GM12878 (cell line): ENCODE data around the gene ERICH4. TPM values are rescaled to one million over a fixed set of nuclear protein-coding genes. Genes with fewer than 3 reads are reported as not detected.

Source experiments
- ATAC-seq: fragments of 200-7000 bp; cut with Tn5 transposase; 3 replicates; pipeline ENCODE4 v1.9.1; 2020; ENCODE audit warnings: mild to moderate bottlenecking, moderate library complexity
- BruUV-seq: library from RNA; stranded (reverse); fragments of 400-500 nt; replicated peaks from 2 replicates; lab custom pipeline; 2021; lab: Mats Ljungman, UMichigan
- CTCF ChIA-PET: fragments of 300-600 bp; sonication (Branson Sonifier 250); formaldehyde crosslinking; extraction: SDS; loops from one replicate; lab custom pipeline; 2021; ENCODE audit warnings: inconsistent platforms; lab: Yijun Ruan, JAX
- POLR2A ChIA-PET: fragments of 350-600 bp; formaldehyde crosslinking; extraction: SDS; loops from one replicate; lab custom pipeline; 2021; ENCODE audit warnings: inconsistent platforms; lab: Charles Lee
- RAD21 ChIA-PET: fragments of 300-600 bp; sonication (Branson Sonifier 250); formaldehyde crosslinking; loops from one replicate; lab custom pipeline; 2023; ENCODE audit warnings: antibody characterized with exemption; ENCODE audit not compliant: unreplicated experiment; lab: Charles Lee
- SMC1A ChIA-PET: fragments of 300-600 bp; sonication (Branson Sonifier 250); formaldehyde crosslinking; loops from one replicate; lab custom pipeline; 2023; ENCODE audit not compliant: unreplicated experiment, uncharacterized antibody; lab: Charles Lee
- DNase-seq: peaks from one replicate; pipeline ENCODE4 v3.0.0-alpha.2; 2011; ENCODE audit warnings: low read depth, low spot score
- FAIRE-seq: peaks from 3 replicates; lab custom pipeline; 2011; peaks lifted over from hg19 to GRCh38; lab: Jason Lieb, UNC
- H2AFZ ChIP-seq: 2 replicates; pipeline ENCODE4 v1.6.0; 2011; ENCODE audit warnings: low read depth, low read length, control low read depth; ENCODE audit not compliant: control insufficient read depth
- H3K27ac ChIP-seq: 2 replicates; pipeline ENCODE4 v1.5.1; 2011; ENCODE audit warnings: control low read depth; ENCODE audit not compliant: control insufficient read depth, insufficient read depth
- H3K27me3 ChIP-seq, 2 experiments: replicated peaks in 1 of 2; 2 replicates each; pipeline versions ENCODE4 v1.6.0 to v1.6.1; 2011; ENCODE audit warnings: low read length in 1 of 2; ENCODE audit not compliant: control insufficient read depth in 2 of 2, insufficient read depth in 2 of 2
- H3K36me3 ChIP-seq, 2 experiments: 2 replicates each; pipeline ENCODE4 v1.5.1; 2011; ENCODE audit warnings: low read length in 1 of 2; ENCODE audit not compliant: control insufficient read depth in 2 of 2, insufficient read depth in 2 of 2
- H3K4me1 ChIP-seq: 2 replicates; pipeline ENCODE4 v1.6.1; 2011; ENCODE audit warnings: mild to moderate bottlenecking, low read length, moderate library complexity, mixed read lengths; ENCODE audit not compliant: control insufficient read depth, insufficient read depth
- H3K4me2 ChIP-seq: 2 replicates; pipeline ENCODE4 v1.6.0; 2011; ENCODE audit warnings: control low read depth; ENCODE audit not compliant: control insufficient read depth, insufficient read depth
- H3K4me3 ChIP-seq: fragments of 200-600 bp; sonication (generic); 2 replicates; pipeline ENCODE4 v1.5.1; 2016
- H3K79me2 ChIP-seq: 2 replicates; pipeline ENCODE4 v1.6.0; 2011; ENCODE audit warnings: low read length; ENCODE audit not compliant: control insufficient read depth, insufficient read depth
- H3K9ac ChIP-seq: 2 replicates; pipeline ENCODE4 v1.8.0; 2011; ENCODE audit warnings: low read length, control low read depth, mixed read lengths; ENCODE audit not compliant: control insufficient read depth, insufficient read depth
- H3K9me3 ChIP-seq: replicated peaks from 3 replicates; pipeline ENCODE4 v1.5.1; 2011; ENCODE audit warnings: mild to moderate bottlenecking, low read length; ENCODE audit not compliant: control insufficient read depth, insufficient read depth
- H4K20me1 ChIP-seq: 2 replicates; pipeline ENCODE4 v1.6.0; 2011; ENCODE audit not compliant: control insufficient read depth, insufficient read depth
- CBFB ChIP-seq: IDR thresholded peaks from 2 replicates; pipeline ENCODE4 v1.6.1; 2016; ENCODE audit warnings: antibody characterized with exemption, low read depth
- HDGF ChIP-seq: fragments of 450-650 bp; IDR thresholded peaks from 2 replicates; pipeline ENCODE4 v1.6.1; 2016; ENCODE audit warnings: antibody characterized with exemption
- NBN ChIP-seq: fragments of 450-650 bp; IDR thresholded peaks from 2 replicates; pipeline ENCODE4 v1.6.1; 2016
- SMAD1 ChIP-seq: fragments of 450-650 bp; IDR thresholded peaks from 2 replicates; pipeline ENCODE4 v1.6.1; 2018; ENCODE audit warnings: mild to moderate bottlenecking, low read depth; ENCODE audit not compliant: partially characterized antibody
- STAT3 ChIP-seq: IDR thresholded peaks from 2 replicates; pipeline ENCODE4 v1.6.1; 2011; ENCODE audit warnings: low read depth, low read length, improper control_type of control experiment
- SUZ12 ChIP-seq: fragments of 200-600 bp; sonication (generic); IDR thresholded peaks from one replicate; pipeline ENCODE4 v1.6.1; 2018; ENCODE audit warnings: antibody characterized with exemption, mild to moderate bottlenecking; ENCODE audit not compliant: unreplicated experiment
- ZNF207 ChIP-seq: fragments of 450-650 bp; IDR thresholded peaks from 2 replicates; pipeline ENCODE4 v1.6.1; 2014; ENCODE audit warnings: antibody characterized with exemption, mild to moderate bottlenecking, borderline replicate concordance
- ZSCAN29 ChIP-seq: fragments of 450-650 bp; IDR thresholded peaks from 2 replicates; pipeline ENCODE4 v1.6.1; 2017; ENCODE audit warnings: mild to moderate bottlenecking, moderate library complexity
- WGBS: methylation state at CpG from one replicate; pipeline ENCODE4 v1.1.6; 2016; ENCODE audit warnings: low lambda C conversion rate; ENCODE audit not compliant: insufficient replicate concordance, insufficient coverage; ENCODE audit errors: missing lambda C conversion rate; 5-methylcytosine and 5-hydroxymethylcytosine counted together
- in situ Hi-C: fragments of 300-500 bp; cut with MboI; formaldehyde crosslinking; loops from 9 replicates; pipeline ENCODE4 v1.14.3; 2018; ENCODE audit warnings: mixed read lengths
- intact Hi-C: fragments of 100-400 bp; cut with micrococcal nuclease; formaldehyde crosslinking; loops from one replicate; pipeline ENCODE4 v1.14.2; 2022; ENCODE audit not compliant: unreplicated experiment
- polyA plus RNA-seq, 11 experiments: library from polyadenylated mRNA; depleted of rRNA in 4 of 11; unstranded in 6 of 11; stranded (reverse) in 5 of 11; fragments of >200 nt; fragmentation: Nextera tagmentation in 4 of 11; fragmentation: Illumina TruSeq in 1 of 11; extraction: Ambion mirVana in 4 of 11; extraction: Trizol in 1 of 11; gene quantifications; 1 replicate in 1 of 11; 2 replicates in 10 of 11; pipeline versions ENCODE4 v1.2.1 to v1.2.3, GENCODE V29; 2011 to 2016; ENCODE audit warnings: inconsistent platforms in 2 of 11, missing spikeins in 2 of 11, low read depth in 1 of 11
- total RNA-seq, 4 experiments: library from RNA; depleted of rRNA in 3 of 4; stranded (reverse); fragments of >200 nt in 3 of 4; fragmentation: Illumina TruSeq in 1 of 4; extraction: Trizol in 1 of 4; gene quantifications; 2 replicates each; pipeline versions ENCODE4 v1.2.1 to v1.2.3, GENCODE V29; 2013 to 2021
- TF ChIP-seq, protein P1 (sequence below): fragments of 450-650 bp; IDR thresholded peaks from 2 replicates; pipeline ENCODE4 v1.6.1; 2018; ENCODE audit warnings: borderline replicate concordance, mild to moderate bottlenecking; ENCODE audit not compliant: partially characterized antibody
- TF ChIP-seq, protein P2 (sequence below): IDR thresholded peaks from 2 replicates; pipeline ENCODE4 v1.6.1; 2011; ENCODE audit warnings: mild to moderate bottlenecking, low read depth, low read length, moderate library complexity; ENCODE audit not compliant: insufficient replicate concordance

ERICH4 gene
- total and polyA plus RNA-seq, 10 of the 15 experiments (the other 5 are each of a cell fraction or from before 2014, with no cell fraction given), result not detected

DNA sequence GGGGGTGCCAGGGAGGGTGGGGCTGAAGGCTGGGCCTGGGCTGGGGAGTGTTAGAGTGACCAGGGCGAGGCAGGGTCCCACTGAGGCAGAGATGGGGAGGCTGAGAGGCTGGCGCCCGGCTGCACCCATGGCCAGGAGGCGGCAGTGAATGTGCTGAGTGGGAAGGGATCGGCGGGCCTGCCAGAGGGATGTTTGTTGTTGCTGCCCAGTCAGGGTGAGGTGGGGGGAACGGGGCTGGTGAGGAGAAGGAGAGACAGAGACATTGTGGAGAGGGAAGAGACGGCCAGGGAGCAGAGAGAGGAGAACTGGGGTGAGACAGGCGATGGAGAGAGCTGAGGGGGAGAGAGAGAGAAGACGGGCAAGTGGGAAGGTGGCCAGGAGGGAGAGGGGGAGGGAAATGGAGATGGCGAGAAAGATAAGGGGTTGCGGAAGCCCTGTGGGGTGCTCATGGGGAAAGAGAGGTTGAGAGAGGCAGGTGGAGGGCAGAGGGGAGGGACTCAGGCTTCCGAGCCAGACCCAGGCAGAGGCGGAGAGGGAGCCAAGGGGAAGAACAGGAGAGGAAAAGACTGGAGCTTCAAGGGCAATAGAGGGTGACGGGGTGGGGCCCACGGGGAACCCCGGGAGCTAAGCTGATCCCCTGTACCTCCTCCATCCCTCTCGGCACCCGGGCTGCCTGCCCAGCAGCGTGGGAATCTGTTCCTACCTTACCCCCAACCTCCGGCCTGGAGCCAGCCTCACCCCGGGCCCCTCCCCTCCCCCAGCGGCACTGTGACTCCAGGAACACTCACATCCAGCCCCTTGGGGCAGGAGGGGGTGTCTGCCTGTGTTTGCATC lies 15.1 kb upstream of the ERICH4 start (continued):
- TF ChIP-seq, protein P1, sequence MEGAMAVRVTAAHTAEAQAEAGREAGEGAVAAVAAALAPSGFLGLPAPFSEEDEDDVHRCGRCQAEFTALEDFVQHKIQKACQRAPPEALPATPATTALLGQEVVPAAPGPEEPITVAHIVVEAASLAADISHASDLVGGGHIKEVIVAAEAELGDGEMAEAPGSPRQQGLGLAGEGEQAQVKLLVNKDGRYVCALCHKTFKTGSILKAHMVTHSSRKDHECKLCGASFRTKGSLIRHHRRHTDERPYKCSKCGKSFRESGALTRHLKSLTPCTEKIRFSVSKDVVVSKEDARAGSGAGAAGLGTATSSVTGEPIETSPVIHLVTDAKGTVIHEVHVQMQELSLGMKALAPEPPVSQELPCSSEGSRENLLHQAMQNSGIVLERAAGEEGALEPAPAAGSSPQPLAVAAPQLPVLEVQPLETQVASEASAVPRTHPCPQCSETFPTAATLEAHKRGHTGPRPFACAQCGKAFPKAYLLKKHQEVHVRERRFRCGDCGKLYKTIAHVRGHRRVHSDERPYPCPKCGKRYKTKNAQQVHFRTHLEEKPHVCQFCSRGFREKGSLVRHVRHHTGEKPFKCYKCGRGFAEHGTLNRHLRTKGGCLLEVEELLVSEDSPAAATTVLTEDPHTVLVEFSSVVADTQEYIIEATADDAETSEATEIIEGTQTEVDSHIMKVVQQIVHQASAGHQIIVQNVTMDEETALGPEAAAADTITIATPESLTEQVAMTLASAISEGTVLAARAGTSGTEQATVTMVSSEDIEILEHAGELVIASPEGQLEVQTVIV, result peak; percentile 14
- no peak for TF ChIP-seq ZSCAN29
- TF ChIP-seq NBN, result peak; percentile 56
- TF ChIP-seq SMAD1, result no peak
- TF ChIP-seq HDGF, result peak; percentile 86
- TF ChIP-seq ZNF207, result no peak

DNA sequence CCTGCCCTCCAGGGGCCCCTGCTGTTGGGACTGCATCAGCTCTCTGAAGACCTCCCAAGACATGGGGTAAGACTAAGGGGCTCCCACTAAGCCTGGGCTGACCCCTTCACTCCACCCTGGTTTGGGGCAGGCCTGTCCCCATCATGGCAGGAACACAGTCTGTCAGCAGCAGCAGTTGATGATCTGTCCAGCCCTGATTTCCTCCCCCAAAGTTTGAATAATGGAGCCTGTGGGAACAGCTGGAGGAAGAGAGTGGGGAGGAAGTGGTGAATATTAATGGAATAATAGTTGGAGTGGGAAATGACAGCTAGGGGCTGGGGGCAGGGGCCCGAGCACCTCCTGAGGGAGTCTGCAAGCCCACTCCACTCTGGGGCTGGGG lies 14.5 kb upstream of the ERICH4 start:
- Histone ChIP-seq H4K20me1 (no peaks in the 10 kb centered on the region; the same call in 1 of the 2 replicates), H3K9ac (0 out of 2 replicates have a peak overlapping the region, but pooled peaks have one; percentile 5), H3K27ac (peak overlapping the region; percentile 67), H3K9me3 (no peaks in the 10 kb centered on the region), H2AFZ (no peak overlapping the region), H3K27me3 (no peaks in the 10 kb centered on the region), H3K4me3 (no peak overlapping the region), H3K79me2 (no peaks in the 10 kb centered on the region; the same call in 1 of the 2 replicates), H3K36me3 (peaks cover 10 to 19% of the 10 kb centered on the region in 2 experiments), H3K4me1 (peaks cover 9% of the 10 kb centered on the region), H3K4me2 (peak overlapping the region; percentile 52)
- RAD21 ChIA-PET, result interaction anchor here (1.0 to 1.6 kb wide), 2 partner anchors 11 to 77 kb away, joined by 3 read pairs; no protein-coding TSS in a partner anchor
- no peak for FAIRE-seq
- DNase-seq, result no peak
- in situ Hi-C loops, result no loop called here
- 71% methylated on average over 1 of the region's 1 CpG for WGBS
- BruUV-seq, result no TSS peak
- no peak for TF ChIP-seq SUZ12
- no peak for TF ChIP-seq STAT3
- no peak for TF ChIP-seq CBFB
- TF ChIP-seq, protein P2, sequence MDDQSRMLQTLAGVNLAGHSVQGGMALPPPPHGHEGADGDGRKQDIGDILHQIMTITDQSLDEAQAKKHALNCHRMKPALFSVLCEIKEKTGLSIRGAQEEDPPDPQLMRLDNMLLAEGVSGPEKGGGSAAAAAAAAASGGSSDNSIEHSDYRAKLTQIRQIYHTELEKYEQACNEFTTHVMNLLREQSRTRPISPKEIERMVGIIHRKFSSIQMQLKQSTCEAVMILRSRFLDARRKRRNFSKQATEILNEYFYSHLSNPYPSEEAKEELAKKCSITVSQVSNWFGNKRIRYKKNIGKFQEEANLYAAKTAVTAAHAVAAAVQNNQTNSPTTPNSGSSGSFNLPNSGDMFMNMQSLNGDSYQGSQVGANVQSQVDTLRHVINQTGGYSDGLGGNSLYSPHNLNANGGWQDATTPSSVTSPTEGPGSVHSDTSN, result no peak
- no peak; the same call in 2 of the 3 replicates for ATAC-seq
- CTCF ChIA-PET, result interaction anchor here (0.7 to 1.9 kb wide), 4 partner anchors 9 to 20 kb away, joined by 3 to 8 read pairs (median 4); partner anchors contain the start of gene DMAC2
- POLR2A ChIA-PET, result interaction anchor here (0.6 to 1.5 kb wide), 5 partner anchors 11 to 211 kb away, joined by 3 to 9 read pairs (median 4); partner anchors contain the start of gene DMAC2
- SMC1A ChIA-PET, result no interaction called here
- intact Hi-C loops, result no loop called here
